ENCODE measurements around the gene RAPGEF1. TPM values are rescaled to one million over a fixed set of nuclear protein-coding genes. Genes with fewer than 3 reads are reported as not detected.

The RAPGEF1 gene
- total and polyA plus RNA-seq, 5 donors from 2014 or later = 3.8 to 159 (median 4.6) TPM

DNA sequence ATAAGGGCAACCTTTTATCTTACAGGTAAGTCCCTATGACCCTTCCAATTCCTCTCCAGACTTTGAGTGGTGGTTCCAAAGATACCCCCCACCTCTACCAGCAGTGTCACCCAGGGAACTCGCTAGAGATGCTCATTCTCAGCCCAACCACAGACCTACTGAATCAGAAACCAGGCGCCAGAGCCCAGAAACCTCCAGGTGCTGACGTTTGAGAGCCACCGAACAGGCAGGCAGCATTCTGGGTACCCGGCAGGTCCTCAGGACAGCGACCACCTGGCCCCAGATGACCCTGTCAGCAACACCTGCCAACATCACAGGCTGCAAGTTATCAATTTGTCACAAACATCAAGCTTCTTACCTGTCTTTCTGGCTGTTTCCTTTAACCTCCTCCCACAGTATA, 19.5 kb downstream of the RAPGEF1 start:
- peaks cover 14% of the 10 kb centered on the region for H3K36me3 ChIP-seq (ENCODE audit: control insufficient read depth, insufficient read depth, low read length)
- H3K4me3 ChIP-seq (ENCODE audit: low read depth, low read length) = peak overlapping the region; percentile 53
- DNase-seq (peak in 1 of 3 donors; percentile 21), ATAC-seq (ENCODE audit: low read depth in 2 of 2) (peak; percentile 23 to 26)
- no peaks in the 10 kb centered on the region for H3K27me3 ChIP-seq (ENCODE audit: control insufficient read depth, insufficient read depth, low read length)
- H3K4me1 ChIP-seq (ENCODE audit: control insufficient read depth, insufficient read depth, low read length, poor library complexity, severe bottlenecking) = peaks cover 31% of the 10 kb centered on the region
- no peaks in the 10 kb centered on the region for H3K9me3 ChIP-seq (ENCODE audit: control insufficient read depth in 2 of 2, low read length in 2 of 2)
- peak overlapping the region; percentile 65 for H3K27ac ChIP-seq (ENCODE audit: insufficient read depth, low read length, poor library complexity, severe bottlenecking)
- peak overlapping the region; percentile 89 to 97 (median 91) for H3K27ac Mint-ChIP-seq
- H3K36me3 Mint-ChIP-seq = peaks cover 36% of the 10 kb centered on the region
- no peaks in the 10 kb centered on the region for H3K27me3 Mint-ChIP-seq
- H3K9me3 Mint-ChIP-seq = no peaks in the 10 kb centered on the region
- peaks cover 49 to 76% (median 61%) of the 10 kb centered on the region in 4 donors for H3K4me1 Mint-ChIP-seq
- H3K4me3 Mint-ChIP-seq = peak overlapping the region; percentile 24 to 70 (median 48)

DNA sequence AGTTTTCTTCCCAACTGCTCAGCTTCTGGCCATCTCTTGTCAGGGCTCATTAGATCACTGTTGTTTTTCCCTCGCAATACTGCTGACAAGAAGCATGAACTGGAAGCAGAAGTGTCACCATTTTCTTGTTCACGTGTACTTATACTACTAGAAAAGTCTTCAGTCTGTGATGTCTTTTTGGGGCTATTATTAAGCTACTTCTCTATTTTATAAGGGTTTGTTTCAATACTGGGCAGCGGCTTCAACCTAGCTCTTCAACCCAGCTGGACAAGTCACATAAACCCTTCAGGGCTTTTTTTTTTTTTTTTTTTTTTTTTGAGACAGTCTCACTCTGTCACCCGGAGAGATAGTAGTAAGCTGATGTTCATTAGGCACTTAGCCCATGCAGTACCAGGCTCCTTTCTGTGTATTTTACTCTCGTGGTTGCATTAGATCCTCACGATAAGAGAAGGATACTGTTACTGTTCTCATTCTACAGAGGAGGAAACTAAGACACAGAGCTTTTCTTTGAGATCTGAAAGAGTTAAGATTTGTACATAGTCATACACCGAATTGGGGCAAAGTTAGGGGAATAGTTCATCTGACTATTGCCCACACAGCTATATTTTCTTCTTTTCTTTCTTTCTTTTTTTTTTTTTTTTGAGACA, 20.5 kb downstream of the RAPGEF1 start:
- ATAC-seq (ENCODE audit: low read depth in 2 of 2) = peak; percentile 61 to 72
- H3K27me3 ChIP-seq (ENCODE audit: control insufficient read depth, insufficient read depth, low read length) = no peaks in the 10 kb centered on the region
- Mint-ChIP-seq H3K4me1 (peaks cover 45 to 72% (median 58%) of the 10 kb centered on the region in 4 donors), H3K4me3 (peak overlapping the region in 3 of 4 donors; percentile 24 to 51 (median 46)), H3K36me3 (peaks cover 43% of the 10 kb centered on the region), H3K27ac (peak overlapping the region; percentile 89 to 97 (median 91)), H3K9me3 (no peaks in the 10 kb centered on the region), H3K27me3 (no peaks in the 10 kb centered on the region)
- peaks cover 17% of the 10 kb centered on the region for H3K36me3 ChIP-seq (ENCODE audit: control insufficient read depth, insufficient read depth, low read length)
- peak in 2 of 3 donors; percentile 33 to 36 for DNase-seq
- no peaks in the 10 kb centered on the region for H3K9me3 ChIP-seq (ENCODE audit: control insufficient read depth in 2 of 2, low read length in 2 of 2)
- H3K27ac ChIP-seq (ENCODE audit: insufficient read depth, low read length, poor library complexity, severe bottlenecking) = peak overlapping the region; percentile 65
- H3K4me1 ChIP-seq (ENCODE audit: control insufficient read depth, insufficient read depth, low read length, poor library complexity, severe bottlenecking) = peaks cover 22% of the 10 kb centered on the region
- H3K4me3 ChIP-seq (ENCODE audit: low read depth, low read length) = peak overlapping the region; percentile 69

DNA sequence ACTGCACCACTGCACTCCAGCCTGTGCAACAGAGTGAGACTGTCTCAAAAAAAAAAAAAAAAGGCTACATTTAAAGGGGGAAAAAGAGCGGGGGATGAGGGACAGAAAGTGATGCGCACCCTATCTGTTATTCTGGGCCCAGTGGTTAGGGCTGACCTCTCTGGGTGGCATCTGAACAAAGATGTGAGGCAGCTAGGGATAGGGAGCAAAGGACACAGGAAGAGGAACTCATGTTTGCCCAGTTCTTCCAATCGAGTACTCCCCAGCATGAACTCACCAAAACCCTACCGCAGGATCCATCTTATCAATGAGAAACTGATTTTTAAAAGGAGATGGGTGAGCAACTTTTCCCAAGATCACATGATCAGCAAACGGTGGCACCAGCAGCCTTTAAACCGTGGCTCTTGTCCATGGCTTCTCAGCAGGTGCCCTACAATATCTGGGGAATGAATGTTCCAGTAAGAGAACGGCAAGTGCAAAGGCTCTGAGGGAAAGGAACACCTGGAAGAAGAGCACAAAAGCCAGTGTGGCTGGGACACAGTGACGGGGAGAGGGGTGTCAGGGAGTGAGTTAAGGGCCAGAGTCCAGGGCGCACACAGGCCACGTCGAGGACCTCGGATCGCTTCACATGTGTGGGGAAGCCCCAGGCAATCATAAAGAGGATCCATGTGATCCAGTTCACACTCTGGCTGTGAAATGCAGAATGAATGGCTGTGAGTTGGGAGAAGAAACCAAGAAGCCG, 22.0 kb downstream of the RAPGEF1 start:
- DNase-seq (no peak), ATAC-seq (ENCODE audit: low read depth in 2 of 2) (no peak)
- no peak overlapping the region for H3K4me3 ChIP-seq (ENCODE audit: low read depth, low read length)
- no peak overlapping the region for H3K27ac ChIP-seq (ENCODE audit: insufficient read depth, low read length, poor library complexity, severe bottlenecking)
- peaks cover 28% of the 10 kb centered on the region for H3K4me1 ChIP-seq (ENCODE audit: control insufficient read depth, insufficient read depth, low read length, poor library complexity, severe bottlenecking)
- H3K4me1 Mint-ChIP-seq = peaks cover 45 to 74% (median 57%) of the 10 kb centered on the region in 4 donors
- peak overlapping the region in 1 of 4 donors; percentile 46 for H3K4me3 Mint-ChIP-seq
- H3K27me3 Mint-ChIP-seq = no peaks in the 10 kb centered on the region
- H3K9me3 Mint-ChIP-seq = no peaks in the 10 kb centered on the region
- H3K36me3 Mint-ChIP-seq = peaks cover 42% of the 10 kb centered on the region
- no peaks in the 10 kb centered on the region for H3K27me3 ChIP-seq (ENCODE audit: control insufficient read depth, insufficient read depth, low read length)
- no peaks in the 10 kb centered on the region for H3K9me3 ChIP-seq (ENCODE audit: control insufficient read depth in 2 of 2, low read length in 2 of 2)
- H3K36me3 ChIP-seq (ENCODE audit: control insufficient read depth, insufficient read depth, low read length) = peaks cover 19% of the 10 kb centered on the region
- H3K27ac Mint-ChIP-seq = peak overlapping the region; percentile 4 to 91 (median 77)

DNA sequence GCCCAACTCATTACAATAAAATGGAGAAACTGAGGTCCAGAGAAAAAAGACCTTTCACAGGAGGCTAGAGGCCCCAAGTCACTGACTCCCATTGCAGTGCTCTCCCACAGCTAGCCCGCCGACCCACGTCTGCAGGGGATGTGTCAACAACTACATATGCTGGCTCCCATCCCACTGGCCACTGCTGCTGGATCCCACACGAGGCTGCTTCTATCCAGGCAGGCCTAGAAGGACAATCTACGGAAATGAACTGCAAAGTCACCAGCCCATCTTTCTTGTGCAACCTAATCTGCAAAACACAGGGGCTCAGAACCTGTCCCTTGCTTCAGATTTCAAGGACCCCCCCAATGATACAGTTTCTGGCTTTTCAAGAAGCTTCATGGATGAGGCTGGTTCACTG, 24.0 kb downstream of the RAPGEF1 start:
- no peaks in the 10 kb centered on the region for H3K9me3 ChIP-seq (ENCODE audit: control insufficient read depth in 2 of 2, low read length in 2 of 2)
- H3K36me3 ChIP-seq (ENCODE audit: control insufficient read depth, insufficient read depth, low read length) = peaks cover 15% of the 10 kb centered on the region
- H3K27me3 ChIP-seq (ENCODE audit: control insufficient read depth, insufficient read depth, low read length) = no peaks in the 10 kb centered on the region
- peaks cover 26% of the 10 kb centered on the region for H3K4me1 ChIP-seq (ENCODE audit: control insufficient read depth, insufficient read depth, low read length, poor library complexity, severe bottlenecking)
- no peak overlapping the region for H3K4me3 ChIP-seq (ENCODE audit: low read depth, low read length)
- no peak for DNase-seq
- ATAC-seq (ENCODE audit: low read depth in 2 of 2) = no peak
- Mint-ChIP-seq H3K27ac (peak overlapping the region; percentile 35 to 47 (median 36)), H3K36me3 (peaks cover 36% of the 10 kb centered on the region), H3K4me1 (peaks cover 36 to 84% (median 65%) of the 10 kb centered on the region in 4 donors), H3K4me3 (no peak overlapping the region), H3K9me3 (no peaks in the 10 kb centered on the region), H3K27me3 (no peaks in the 10 kb centered on the region)
- no peak overlapping the region for H3K27ac ChIP-seq (ENCODE audit: insufficient read depth, low read length, poor library complexity, severe bottlenecking)

GRCh38 chr9:131714821-131715220, 25.1 kb downstream of the RAPGEF1 start:
- H3K4me3 Mint-ChIP-seq = peak overlapping the region in 2 of 4 donors; percentile 26 to 31
- H3K4me1 Mint-ChIP-seq = peaks cover 32 to 84% (median 64%) of the 10 kb centered on the region in 4 donors

GRCh38 chr9:131714161-131714646, 25.7 kb downstream of the RAPGEF1 start:
- Histone ChIP-seq H3K4me1 (ENCODE audit: control insufficient read depth, insufficient read depth, low read length, poor library complexity, severe bottlenecking) (peaks cover 24% of the 10 kb centered on the region), H3K27me3 (ENCODE audit: control insufficient read depth, insufficient read depth, low read length) (no peaks in the 10 kb centered on the region), H3K9me3 (ENCODE audit: control insufficient read depth in 2 of 2, low read length in 2 of 2) (no peaks in the 10 kb centered on the region), H3K36me3 (ENCODE audit: control insufficient read depth, insufficient read depth, low read length) (peaks cover 15% of the 10 kb centered on the region), H3K4me3 (ENCODE audit: low read depth, low read length) (no peak overlapping the region), H3K27ac (ENCODE audit: insufficient read depth, low read length, poor library complexity, severe bottlenecking) (no peak overlapping the region)
- Mint-ChIP-seq H3K27me3 (no peaks in the 10 kb centered on the region), H3K36me3 (peaks cover 34% of the 10 kb centered on the region), H3K27ac (no peak overlapping the region), H3K4me1 (peaks cover 28 to 84% (median 65%) of the 10 kb centered on the region in 4 donors), H3K9me3 (no peaks in the 10 kb centered on the region), H3K4me3 (no peak overlapping the region)
- DNase-seq = no peak
- ATAC-seq (ENCODE audit: low read depth in 2 of 2) = no peak

More at GRCh38 chr9:131714821-131715220, 25.1 kb downstream of the RAPGEF1 start:
- no peak overlapping the region for H3K4me3 ChIP-seq (ENCODE audit: low read depth, low read length)
- H3K27ac ChIP-seq (ENCODE audit: insufficient read depth, low read length, poor library complexity, severe bottlenecking) = no peak overlapping the region
- ATAC-seq (ENCODE audit: low read depth in 2 of 2) (no peak), DNase-seq (no peak)
- H3K9me3 ChIP-seq (ENCODE audit: control insufficient read depth in 2 of 2, low read length in 2 of 2) = no peaks in the 10 kb centered on the region
- Mint-ChIP-seq H3K9me3 (no peaks in the 10 kb centered on the region), H3K27me3 (no peaks in the 10 kb centered on the region), H3K27ac (peak overlapping the region in 2 of 3 donors; percentile 52 to 65), H3K36me3 (peaks cover 34% of the 10 kb centered on the region)
- H3K4me1 ChIP-seq (ENCODE audit: control insufficient read depth, insufficient read depth, low read length, poor library complexity, severe bottlenecking) = peaks cover 24% of the 10 kb centered on the region
- peaks cover 15% of the 10 kb centered on the region for H3K36me3 ChIP-seq (ENCODE audit: control insufficient read depth, insufficient read depth, low read length)
- no peaks in the 10 kb centered on the region for H3K27me3 ChIP-seq (ENCODE audit: control insufficient read depth, insufficient read depth, low read length)

DNA sequence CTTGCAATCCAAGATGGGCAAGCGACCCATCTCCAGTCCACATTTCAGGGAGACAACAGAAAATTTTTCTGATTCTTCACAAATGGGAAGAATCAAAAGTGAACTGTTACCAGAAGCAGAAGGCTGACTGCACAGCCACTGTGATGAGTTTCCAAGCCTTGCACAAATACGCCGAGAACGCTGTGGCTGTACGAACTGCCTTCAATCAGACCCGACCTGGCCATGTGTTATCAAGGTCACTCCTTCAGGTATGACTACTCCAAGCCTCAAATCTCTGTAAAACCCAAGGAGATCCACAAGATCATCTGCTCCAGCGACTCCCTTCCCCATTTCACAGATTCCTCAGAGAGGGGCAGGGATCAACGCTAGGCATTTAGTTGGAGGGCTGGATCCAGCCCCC, 26.9 kb downstream of the RAPGEF1 start:
- Histone ChIP-seq H3K27me3 (ENCODE audit: control insufficient read depth, insufficient read depth, low read length) (no peaks in the 10 kb centered on the region), H3K4me3 (ENCODE audit: low read depth, low read length) (no peak overlapping the region), H3K27ac (ENCODE audit: insufficient read depth, low read length, poor library complexity, severe bottlenecking) (no peak overlapping the region), H3K36me3 (ENCODE audit: control insufficient read depth, insufficient read depth, low read length) (peaks cover 11% of the 10 kb centered on the region), H3K9me3 (ENCODE audit: control insufficient read depth in 2 of 2, low read length in 2 of 2) (no peaks in the 10 kb centered on the region), H3K4me1 (ENCODE audit: control insufficient read depth, insufficient read depth, low read length, poor library complexity, severe bottlenecking) (peaks cover 32% of the 10 kb centered on the region)
- H3K4me3 Mint-ChIP-seq = no peak overlapping the region
- no peak for DNase-seq
- H3K4me1 Mint-ChIP-seq = peaks cover 24 to 79% (median 61%) of the 10 kb centered on the region in 4 donors
- peaks cover 28% of the 10 kb centered on the region for H3K36me3 Mint-ChIP-seq
- H3K9me3 Mint-ChIP-seq = no peaks in the 10 kb centered on the region
- no peaks in the 10 kb centered on the region for H3K27me3 Mint-ChIP-seq
- H3K27ac Mint-ChIP-seq = peak overlapping the region in 2 of 3 donors; percentile 80 to 82
- no peak for ATAC-seq (ENCODE audit: low read depth in 2 of 2)
